SU-DHL-6 (cell line): Measurements from ENCODE around the gene CLCN6.

Experiments
- EZH2phosphoT487 ChIP-seq: fragments of 200-600 bp; sonication (generic), shearing (Covaris generic); conservative IDR thresholded peaks from 2 replicates; pipeline ENCODE4 v1.6.1; 2018; ENCODE audit warnings: mild to moderate bottlenecking, antibody characterized with exemption, low read length, moderate library complexity, mixed read lengths
- TF ChIP-seq, protein P1 (sequence below): fragments of 200-600 bp; sonication (generic); IDR thresholded peaks from one replicate; pipeline ENCODE4 v1.5.1; 2017; ENCODE audit warnings: antibody characterized with exemption, mild to moderate bottlenecking, low read length, moderate library complexity; ENCODE audit not compliant: insufficient read depth, poor library complexity, severe bottlenecking

DNA sequence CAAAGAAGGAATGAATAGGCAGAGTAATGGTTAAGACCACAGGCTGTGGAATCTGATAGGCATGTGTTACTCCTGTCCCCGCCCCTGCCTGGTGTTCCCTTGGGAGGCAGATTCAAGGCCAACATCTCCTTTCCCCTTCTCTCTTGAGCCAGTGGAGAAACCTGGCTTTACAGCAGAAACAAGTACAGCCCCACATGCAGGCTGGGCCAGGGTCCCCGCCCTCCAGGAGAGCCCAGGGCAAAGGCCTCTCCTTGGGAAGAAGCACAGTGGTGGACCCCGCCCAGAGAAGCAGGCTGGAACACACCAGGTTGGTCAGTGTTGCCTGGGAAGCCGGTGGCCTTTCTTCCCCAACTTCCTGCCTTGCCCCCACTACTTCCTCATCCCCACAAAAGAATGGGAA is 37.2 kb upstream of the CLCN6 start:
- no peak for TF ChIP-seq EZH2phosphoT487
- TF ChIP-seq, protein P1, sequence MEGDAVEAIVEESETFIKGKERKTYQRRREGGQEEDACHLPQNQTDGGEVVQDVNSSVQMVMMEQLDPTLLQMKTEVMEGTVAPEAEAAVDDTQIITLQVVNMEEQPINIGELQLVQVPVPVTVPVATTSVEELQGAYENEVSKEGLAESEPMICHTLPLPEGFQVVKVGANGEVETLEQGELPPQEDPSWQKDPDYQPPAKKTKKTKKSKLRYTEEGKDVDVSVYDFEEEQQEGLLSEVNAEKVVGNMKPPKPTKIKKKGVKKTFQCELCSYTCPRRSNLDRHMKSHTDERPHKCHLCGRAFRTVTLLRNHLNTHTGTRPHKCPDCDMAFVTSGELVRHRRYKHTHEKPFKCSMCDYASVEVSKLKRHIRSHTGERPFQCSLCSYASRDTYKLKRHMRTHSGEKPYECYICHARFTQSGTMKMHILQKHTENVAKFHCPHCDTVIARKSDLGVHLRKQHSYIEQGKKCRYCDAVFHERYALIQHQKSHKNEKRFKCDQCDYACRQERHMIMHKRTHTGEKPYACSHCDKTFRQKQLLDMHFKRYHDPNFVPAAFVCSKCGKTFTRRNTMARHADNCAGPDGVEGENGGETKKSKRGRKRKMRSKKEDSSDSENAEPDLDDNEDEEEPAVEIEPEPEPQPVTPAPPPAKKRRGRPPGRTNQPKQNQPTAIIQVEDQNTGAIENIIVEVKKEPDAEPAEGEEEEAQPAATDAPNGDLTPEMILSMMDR = no peak
